Measurements from ENCODE around the gene TRAPPC3. TPM values are rescaled to one million over a fixed set of nuclear protein-coding genes. Genes with fewer than 3 reads are reported as not detected.

TRAPPC3 gene
- total and polyA plus RNA-seq, 9 of the 15 experiments (the other 6 are each of a cell fraction or from before 2014, with no cell fraction given) = 20.6 to 141 (median 112) TPM

DNA sequence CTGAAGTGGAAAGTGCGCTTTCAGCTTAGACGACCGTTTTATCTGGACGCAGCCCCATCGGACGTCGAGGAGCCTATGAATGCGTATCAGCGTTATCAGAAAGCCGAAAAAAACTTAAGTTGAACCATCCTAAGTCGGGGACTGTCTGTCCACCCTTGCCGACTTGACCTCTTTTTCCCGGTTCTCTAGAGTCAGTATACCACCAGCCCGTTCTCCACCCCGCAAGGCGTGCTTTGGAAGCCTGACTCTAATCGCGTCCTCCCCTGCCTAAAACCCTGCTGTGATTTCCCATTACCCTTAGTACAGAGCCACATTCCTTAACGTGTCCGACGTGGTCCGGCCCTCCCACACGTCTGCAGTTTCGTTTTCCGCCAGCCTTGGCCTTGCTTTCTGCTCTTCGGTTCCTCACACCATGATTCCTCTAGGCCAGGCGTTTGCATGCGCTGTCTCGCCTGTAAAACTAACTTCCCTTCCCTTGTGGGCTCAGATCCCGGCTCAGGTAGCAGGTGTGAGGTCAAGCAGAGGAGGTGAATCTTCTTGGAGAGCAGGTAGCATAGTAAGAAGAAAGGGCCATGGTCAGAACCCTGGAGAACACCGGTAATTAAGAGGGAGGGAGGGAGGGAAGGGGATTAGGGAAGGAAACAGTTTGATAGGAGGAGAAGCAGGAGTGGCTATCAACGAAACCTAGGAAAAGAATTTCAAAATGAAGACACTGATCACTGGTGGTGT, 59.7 kb downstream of the TRAPPC3 start (continued):
- TF ChIP-seq KLF13 (tag; IDR thresholded peaks at IDR 0.05; ENCODE audit: borderline replicate concordance, low read depth) (no peak), CBFA2T3 (IDR thresholded peaks at IDR 0.05) (peak; percentile 29; the same call in 1 of the 2 replicates), SMC3 (conservative IDR thresholded peaks at IDR 0.05; ENCODE audit: insufficient read depth, low read depth, low read length) (no peak), GABPA (tag; conservative IDR thresholded peaks at IDR 0.05; ENCODE audit: low read depth) (no peak), SIN3A (IDR thresholded peaks at IDR 0.05; ENCODE audit: borderline replicate concordance in 2 of 2, control insufficient read depth in 1 of 2, low read depth in 2 of 2, low read length in 2 of 2) (0 out of 4 replicates have a peak, but pooled peaks of 1 of the 2 experiments have one; percentile 9), PBX2 (CRISPR knock-in tag; IDR thresholded peaks at IDR 0.05; ENCODE audit: low read depth) (no peak), PBX2 (tag; conservative IDR thresholded peaks at IDR 0.05; ENCODE audit: low read depth) (no peak), PHF21A (IDR thresholded peaks at IDR 0.05; ENCODE audit: borderline replicate concordance, low read depth) (0 out of 2 replicates have a peak, but pooled peaks have one; percentile 80), CREM (IDR thresholded peaks at IDR 0.05; ENCODE audit: low read depth) (0 out of 2 replicates have a peak, but pooled peaks have one; percentile 18), HNRNPK (IDR thresholded peaks at IDR 0.05; ENCODE audit: low read depth, low read length, poor library complexity, severe bottlenecking) (no peak), ZNF644 (tag; IDR thresholded peaks at IDR 0.05; ENCODE audit: low read depth) (no peak), YY1 (IDR thresholded peaks at IDR 0.05; ENCODE audit: borderline replicate concordance in 1 of 3, control insufficient read depth in 1 of 3, extremely low read depth in 1 of 3, insufficient read depth in 3 of 3, insufficient read length in 1 of 3, insufficient replicate concordance in 2 of 3, low read depth in 1 of 3, low read length in 2 of 3) (no peak), KDM2B (CRISPR knock-in tag; IDR thresholded peaks at IDR 0.05) (no peak), RCOR1 (IDR thresholded peaks at IDR 0.05; ENCODE audit: borderline replicate concordance in 1 of 2, low read depth in 2 of 2, low read length in 2 of 2) (peak in 1 of 2 experiments; percentile 30; a peak in 1 of 4 replicates), MTA2 (IDR thresholded peaks at IDR 0.05; ENCODE audit: low read depth) (no peak), NUFIP1 (IDR thresholded peaks at IDR 0.05; ENCODE audit: partially characterized antibody) (peak; percentile 22)
- TF ChIP-seq, protein P1, sequence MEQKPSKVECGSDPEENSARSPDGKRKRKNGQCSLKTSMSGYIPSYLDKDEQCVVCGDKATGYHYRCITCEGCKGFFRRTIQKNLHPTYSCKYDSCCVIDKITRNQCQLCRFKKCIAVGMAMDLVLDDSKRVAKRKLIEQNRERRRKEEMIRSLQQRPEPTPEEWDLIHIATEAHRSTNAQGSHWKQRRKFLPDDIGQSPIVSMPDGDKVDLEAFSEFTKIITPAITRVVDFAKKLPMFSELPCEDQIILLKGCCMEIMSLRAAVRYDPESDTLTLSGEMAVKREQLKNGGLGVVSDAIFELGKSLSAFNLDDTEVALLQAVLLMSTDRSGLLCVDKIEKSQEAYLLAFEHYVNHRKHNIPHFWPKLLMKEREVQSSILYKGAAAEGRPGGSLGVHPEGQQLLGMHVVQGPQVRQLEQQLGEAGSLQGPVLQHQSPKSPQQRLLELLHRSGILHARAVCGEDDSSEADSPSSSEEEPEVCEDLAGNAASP (IDR thresholded peaks at IDR 0.05) = no peak
- TF ChIP-seq, protein P2, sequence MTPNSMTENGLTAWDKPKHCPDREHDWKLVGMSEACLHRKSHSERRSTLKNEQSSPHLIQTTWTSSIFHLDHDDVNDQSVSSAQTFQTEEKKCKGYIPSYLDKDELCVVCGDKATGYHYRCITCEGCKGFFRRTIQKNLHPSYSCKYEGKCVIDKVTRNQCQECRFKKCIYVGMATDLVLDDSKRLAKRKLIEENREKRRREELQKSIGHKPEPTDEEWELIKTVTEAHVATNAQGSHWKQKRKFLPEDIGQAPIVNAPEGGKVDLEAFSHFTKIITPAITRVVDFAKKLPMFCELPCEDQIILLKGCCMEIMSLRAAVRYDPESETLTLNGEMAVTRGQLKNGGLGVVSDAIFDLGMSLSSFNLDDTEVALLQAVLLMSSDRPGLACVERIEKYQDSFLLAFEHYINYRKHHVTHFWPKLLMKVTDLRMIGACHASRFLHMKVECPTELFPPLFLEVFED (CRISPR knock-in tag; conservative IDR thresholded peaks at IDR 0.05) = no peak
- TF ChIP-seq, protein P3, sequence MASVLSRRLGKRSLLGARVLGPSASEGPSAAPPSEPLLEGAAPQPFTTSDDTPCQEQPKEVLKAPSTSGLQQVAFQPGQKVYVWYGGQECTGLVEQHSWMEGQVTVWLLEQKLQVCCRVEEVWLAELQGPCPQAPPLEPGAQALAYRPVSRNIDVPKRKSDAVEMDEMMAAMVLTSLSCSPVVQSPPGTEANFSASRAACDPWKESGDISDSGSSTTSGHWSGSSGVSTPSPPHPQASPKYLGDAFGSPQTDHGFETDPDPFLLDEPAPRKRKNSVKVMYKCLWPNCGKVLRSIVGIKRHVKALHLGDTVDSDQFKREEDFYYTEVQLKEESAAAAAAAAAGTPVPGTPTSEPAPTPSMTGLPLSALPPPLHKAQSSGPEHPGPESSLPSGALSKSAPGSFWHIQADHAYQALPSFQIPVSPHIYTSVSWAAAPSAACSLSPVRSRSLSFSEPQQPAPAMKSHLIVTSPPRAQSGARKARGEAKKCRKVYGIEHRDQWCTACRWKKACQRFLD (CRISPR knock-in tag; IDR thresholded peaks at IDR 0.05) = 0 out of 2 replicates have a peak, but pooled peaks have one; percentile 23

All from K562 (cell line).